ENCODE results near the gene DYNLT4.
"Not testable (repeated sequence)": the region's sequence is repeated elsewhere in the genome, so short reads cannot be mapped to it uniquely, and the experiment has no call there.

DYNLT4 gene

DNA sequence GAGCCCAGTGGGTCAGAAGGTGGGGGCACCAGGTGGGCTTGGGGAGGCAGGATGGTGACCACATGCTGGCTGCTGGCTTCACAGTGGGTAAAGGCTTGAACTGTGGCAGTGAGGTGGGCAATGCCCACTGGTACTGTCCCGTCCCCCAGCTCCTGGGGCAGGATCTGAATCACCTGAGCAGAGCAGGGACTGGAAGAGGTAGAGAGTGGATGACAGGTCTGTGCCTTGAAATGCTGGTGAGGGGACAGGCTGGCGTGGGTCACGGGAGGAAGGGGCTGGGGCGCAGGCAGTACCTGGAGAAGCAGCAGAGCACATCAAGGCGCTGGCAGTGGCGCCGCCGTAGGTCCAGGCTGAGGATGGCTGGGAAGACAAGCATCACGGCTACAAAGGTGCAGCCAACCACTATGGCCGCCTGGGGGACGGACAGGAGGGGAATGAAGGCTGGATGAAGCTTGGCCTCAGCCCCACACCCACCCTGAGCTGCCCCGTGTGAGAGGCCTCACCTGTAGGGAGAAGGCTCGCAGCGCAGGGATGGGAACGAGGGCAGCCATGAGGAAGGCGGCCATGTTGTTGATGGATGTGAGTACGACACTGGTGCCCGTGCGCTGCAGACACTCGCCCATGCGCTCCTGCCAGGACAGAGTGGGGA, 21.0 kb upstream of the DYNLT4 start:
- DNase-seq = no peak

DNA sequence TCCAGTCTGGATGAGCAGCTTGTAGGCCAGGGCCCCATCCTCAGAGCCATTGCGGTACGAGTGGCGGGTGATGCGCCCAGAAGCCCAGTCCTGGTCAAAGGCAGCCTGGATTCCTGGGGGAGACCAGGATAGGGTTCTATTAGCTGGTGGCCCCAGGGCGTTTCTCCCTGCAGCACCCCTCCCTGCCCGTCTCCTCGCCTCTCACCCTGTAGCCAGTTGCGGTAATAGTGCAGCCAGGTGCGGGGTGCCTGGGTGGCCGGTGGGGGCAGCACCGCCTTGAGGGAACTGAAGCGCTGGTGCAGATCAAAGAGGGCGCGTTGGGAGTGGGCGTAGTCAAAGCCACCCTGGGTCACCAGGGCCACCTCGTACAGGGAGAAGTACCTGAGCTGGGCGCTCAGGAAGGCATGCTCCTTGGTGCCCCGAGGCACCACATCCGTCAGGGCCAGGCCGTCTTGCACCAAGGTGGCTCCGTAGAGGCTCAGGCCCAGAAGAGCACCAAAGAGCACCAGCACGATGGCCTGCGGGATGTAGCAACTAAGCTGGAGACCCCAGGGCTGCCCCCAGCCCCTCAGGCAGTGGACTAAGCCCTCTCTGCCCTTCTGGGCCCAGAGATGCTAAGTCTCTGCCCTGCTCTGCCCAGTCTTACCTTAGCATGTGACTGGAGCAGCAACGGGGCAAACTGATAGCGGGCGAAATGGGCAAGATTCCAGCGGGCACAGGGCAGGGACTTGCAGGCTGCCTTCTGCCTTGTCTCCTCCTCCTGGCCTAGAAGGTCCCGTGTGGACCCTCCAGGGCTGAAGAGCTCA, 20.2 kb upstream of the DYNLT4 start:
- no peak for DNase-seq

DNA sequence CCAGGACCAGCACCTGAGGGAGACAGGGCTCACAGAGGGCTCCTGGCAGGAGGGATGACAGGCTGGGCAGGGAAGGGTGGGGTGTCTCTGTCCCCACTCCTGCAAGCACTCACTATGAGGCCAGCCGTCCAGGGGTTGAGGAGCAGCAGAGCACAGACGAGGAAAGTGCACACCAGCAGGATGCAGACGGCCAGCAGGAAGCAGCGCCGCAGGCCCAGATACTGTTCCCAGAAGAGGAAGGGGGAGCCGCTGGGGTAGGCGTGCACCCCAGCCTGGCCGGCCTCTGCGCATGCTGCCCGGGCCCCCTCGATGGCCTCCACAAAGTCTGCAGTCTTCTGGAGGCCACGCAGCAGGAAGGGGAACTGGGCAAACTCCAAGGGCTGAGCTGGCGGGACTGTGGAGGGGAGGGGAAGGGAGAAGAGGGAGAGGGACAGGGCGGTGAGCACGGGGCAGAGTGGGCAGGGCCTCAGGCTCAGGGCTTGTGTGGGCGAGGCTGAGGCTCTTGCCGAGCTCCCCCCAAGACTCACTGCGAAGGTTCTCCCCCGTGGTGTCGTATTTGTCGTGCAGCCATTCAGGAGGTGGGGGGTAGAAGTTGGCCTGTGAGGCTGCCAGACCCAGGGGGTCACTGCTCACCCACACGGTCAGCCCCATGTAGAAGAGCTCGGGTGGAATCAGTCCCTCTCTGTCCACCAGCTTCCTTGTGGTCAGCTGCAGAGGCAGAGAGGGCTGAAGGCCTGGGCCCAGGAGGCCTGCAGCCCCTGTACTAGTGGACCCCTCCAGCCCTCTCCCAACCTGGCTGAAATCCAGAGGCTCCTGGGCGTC, 19.4 kb upstream of the DYNLT4 start:
- no peak for DNase-seq

DNA sequence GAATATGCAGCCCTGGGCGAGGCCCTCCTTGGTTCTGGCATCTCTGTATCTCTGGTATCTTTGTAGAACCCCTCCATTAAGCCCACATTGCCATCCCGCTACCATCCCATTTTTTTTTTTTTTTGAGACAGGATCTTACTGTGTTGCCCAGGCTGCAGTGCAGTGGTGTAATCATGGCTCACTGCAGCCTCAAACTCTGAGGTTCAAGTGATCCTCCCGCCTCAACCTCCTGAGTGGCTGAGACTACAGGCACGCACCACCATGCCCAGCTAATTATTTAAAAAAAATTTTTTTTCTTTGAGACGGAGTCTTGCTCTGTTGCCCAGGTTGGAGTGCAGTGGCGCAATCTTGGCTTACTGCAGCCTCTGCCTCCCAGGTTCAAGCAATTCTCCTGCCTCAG, 17.2 kb upstream of the DYNLT4 start:
- DNase-seq = not testable (repeated sequence)

DNA sequence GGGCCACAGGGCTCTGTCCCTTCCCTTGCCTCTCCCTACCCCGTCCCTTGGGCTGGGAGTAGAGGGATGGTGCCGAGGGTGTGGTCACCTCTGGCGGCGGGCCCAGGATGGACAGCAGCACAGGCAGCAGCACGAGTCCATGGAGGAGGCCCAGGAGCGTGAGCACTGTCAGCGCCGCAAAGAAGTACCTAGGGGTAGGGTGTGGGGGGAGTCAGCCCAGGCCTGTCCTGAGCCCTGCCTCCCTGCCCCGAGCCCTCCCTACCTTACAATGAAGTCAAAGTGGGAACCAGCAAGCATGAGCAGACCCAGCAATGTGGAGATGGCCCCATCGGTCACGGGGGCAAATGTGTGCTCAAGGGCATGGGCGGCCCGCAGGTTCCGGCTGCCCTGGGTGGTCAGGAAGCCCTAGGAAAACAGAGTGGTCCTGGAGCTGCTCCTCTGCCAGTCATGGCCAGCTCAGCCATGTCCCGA, 15.9 kb upstream of the DYNLT4 start:
- no peak for DNase-seq

DNA sequence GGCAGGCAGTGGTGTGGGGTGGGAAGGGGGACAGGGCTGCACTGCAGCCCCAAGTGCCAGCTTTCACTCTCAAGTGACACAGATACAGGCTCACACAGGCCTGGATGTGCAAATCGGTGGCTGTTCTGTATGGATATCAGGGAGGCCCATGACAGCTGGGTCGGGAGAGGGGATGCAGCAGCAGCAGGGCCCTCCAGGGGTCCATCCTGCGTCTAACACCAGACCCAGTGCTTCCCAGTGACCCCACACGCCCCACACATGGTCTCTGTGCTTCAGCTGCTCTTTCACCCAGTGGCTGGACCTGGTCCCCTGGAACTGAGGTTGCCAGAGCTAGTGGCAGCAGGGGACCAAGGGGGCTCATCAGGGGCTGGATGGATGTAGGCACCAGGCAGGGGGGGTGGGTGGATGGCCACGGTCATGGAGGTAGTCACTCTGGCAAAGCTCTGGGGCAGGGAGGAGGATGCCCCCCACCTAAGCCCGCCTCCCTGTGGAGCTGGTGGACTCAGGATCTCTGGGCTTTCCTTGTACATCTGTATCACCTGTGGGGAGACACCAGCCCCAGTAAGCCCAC, 15.1 kb upstream of the DYNLT4 start:
- no peak for DNase-seq

DNA sequence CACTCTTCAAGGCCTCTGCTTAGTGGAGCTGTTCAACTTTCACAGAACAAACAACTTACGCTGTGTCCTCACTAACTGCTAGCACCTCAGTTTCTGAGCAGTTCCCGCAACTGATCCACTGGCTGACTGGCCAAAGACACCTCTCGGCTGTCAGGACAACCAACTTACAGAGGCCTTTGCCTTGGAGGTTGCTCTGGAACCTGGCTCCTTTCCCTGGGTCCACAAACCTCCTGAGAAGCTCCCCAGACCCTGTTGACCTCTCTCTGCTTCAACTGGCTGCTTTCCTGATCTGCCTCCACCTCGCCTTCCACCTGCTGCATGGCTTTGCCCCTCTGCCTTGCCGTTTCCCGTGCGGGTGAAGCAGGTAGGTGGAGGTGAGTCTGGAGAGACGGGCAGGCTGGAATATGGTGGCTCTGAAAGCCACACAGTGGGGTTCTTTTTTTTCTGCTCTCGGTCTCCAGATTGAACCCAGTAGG, 14.1 kb upstream of the DYNLT4 start:
- DNase-seq = no peak

DNA sequence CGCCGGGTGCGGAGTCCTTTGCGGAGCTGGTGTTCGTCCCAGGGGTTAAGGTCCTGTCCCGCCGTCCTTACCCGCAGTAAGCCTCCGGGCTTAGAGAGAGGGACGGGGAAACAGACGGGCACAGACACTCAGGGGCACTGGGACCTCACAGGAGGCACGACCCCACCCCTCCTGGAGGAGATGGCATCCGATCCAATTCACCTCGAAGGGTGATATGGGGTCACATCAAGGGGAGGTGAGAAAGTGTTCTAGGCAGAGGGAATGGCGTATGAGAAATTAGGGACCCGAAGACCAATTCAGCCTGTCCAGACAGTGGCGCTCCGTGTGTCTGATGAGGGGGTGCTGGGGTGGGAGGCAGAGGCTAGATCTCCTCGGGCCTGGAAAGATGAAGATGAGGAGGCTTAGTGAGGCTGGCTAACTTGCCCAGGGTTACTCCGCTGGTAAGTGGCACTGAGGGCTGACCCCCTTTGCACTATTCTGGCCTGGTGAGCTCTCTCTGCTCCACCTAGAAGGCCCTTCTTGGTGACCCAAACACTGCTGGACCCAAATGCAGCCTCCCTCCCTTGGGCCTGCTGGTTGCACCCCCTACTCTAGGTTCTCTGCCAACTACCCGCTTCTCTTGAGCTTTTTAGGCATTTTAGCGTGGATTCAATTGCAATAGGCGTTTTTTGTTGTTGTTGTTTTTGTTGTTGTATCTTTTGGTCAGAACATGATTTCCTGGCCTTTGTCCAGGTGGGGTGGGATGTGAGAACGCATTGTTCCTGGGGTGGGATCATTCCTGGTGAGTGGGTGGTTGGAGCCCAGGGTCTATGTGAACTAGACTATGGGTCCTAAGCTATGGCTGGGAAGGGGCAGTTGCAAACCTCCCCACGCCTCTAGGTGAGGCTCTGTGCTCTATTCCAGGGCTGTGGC, 13.4 kb upstream of the DYNLT4 start:
- no peak for DNase-seq

DNA sequence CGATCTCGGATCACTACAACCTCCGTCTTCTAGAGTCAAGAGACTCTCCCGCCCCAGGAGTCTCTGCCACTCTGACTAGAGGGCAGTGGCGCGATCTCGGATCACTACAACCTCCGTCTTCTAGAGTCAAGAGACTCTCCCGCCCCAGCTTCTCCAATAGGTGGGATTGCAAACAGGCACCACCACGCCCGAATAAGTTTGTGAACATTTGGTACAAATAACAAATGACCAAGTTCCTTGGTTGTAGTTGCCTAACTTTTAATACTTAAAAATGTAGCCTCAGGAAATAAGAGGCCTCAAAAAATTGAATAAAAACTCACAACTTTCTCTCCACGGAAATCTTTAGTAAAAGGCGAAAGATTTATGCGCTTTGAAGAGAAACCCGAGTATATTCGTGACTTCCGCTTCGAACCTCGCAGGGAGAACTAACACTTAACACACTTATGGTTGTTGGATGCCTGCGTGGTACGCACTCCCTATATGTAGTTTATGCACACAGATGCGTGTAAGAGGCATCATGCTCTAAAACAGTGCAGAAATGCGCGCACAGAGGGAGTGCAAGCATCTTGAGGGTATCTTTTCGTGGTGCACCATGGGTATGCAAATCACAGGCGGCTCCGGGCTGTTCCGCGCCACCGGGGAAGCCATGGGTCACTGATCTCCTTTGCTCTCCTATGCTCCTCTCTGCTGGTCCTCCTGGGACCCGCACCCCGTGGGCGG, 12.6 kb upstream of the DYNLT4 start:
- no peak for DNase-seq

DNA sequence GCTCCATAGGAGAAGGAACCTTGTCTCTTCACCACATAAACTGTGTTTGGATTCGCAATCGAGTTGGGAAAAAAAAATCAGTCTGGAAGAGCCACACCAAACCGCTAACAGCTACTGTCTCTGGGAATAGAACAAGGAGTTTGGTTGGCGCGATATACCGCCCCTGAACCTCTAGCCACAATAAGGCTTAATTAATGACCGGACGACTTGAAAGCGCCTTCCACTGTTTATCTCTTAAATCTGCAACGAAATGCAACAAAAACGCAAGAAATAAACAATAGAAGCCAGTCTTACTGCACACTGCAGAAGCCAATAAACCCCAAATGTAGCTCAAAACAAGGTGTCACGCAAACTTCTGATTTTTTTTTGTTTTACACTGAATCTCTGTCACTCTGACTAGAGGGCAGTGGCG, 12.1 kb upstream of the DYNLT4 start:
- DNase-seq = no peak

DNA sequence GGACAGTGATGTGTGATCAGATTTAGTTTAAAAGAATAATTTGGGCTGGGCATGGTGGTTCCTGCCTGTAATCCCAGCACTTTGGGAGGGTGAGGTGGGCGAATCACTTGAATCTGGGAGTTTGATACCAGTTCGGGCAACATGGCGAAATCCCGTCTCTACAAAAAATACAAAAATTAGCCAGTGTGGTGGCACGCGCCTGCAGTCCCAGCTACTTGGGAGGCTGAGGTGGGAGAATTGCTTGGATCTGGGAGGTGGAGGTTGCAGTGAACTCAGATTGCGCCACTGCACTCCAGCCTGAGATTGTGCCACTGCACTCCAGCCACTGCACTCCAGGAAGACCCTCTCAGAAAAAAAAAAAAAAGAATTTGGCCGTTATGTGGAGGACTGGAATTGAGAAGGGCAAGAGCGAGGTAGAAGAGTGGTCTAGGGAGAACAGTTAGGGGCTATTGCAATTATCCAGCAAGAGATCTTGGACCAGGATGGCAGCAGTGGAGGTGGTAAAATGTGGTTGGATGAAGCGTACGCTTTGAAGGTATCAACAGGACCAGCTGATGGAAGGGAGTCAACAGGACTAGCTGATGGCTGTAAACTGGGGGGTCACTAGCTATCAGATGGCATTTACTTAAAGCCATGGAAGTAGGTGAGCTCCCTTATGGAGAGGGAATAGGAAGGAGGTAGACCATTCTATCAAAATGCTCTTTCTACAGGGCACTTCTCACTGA, 10.8 kb upstream of the DYNLT4 start:
- no peak for DNase-seq

DNA sequence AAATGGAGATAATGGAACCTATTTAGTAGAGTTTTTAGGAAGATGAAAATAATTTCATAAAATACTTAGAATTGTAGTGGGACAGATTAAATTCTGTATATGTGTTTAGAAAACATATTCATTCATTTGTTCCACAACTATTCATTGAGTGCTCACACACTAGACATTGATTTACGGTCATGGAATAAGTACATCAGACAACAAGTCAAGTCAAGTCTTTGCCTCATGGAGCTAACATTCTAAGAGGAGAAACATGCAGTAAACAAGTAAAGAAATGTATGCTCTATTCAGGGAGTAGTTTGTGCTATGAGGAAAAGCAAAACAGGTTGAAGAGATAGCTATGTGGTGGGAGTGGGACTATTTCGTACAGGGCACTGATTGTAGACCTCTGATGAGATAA, 10.2 kb upstream of the DYNLT4 start:
- DNase-seq = no peak

DNA sequence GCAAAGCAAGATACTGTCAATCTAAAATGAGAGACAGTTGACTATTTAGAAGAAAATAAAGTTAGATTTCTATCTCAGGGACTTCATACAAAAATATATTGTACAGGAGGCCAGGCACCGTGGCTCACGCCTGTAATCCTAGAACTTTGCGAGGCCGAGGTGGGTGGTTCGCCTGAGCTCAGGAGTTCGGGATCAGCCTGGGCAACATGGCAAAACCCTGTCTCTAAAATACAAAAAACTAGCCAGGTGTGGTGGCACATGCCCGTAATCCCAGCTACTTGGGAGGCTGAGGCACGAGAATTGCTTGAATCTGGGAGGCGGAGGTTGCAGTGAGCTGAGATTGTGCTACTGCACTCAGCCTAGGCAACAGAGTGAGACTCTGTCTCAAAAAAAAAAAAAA, 8.8 kb upstream of the DYNLT4 start:
- not testable (repeated sequence) for DNase-seq

DNA sequence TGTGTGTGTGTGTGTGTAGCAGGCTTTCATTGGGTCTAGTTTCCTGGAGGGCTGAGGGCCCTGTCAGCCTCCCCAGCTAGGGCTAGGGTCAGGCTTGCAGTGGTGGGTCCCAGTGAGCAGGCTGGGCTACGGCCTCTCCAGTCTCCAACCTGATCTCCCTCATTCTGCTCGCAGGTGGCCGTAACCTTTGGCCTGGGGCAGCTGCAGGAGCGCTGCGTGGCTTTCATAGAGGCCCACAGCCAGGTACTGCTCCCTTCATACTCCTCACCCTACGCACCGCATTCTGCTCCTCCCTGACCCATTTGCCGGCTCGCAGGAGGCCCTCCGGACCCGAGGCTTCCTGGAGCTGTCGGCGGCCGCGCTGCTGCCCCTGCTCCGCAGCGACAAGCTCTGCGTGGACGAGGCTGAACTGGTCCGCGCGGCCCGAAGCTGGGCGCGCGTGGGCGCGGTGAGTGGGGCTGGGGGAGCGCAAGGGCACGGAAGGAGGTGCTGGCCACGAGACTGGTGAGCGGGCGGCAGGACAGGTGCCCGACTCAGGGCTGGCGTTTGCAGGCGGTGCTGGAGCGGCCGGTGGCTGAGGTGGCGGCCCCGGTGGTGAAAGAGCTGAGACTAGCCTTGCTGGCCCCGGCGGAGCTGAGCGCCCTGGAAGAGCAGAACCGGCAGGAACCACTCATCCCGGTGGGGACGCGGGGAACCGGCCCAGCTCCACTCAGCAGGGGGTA, 5.8 kb upstream of the DYNLT4 start:
- no peak for DNase-seq

DNA sequence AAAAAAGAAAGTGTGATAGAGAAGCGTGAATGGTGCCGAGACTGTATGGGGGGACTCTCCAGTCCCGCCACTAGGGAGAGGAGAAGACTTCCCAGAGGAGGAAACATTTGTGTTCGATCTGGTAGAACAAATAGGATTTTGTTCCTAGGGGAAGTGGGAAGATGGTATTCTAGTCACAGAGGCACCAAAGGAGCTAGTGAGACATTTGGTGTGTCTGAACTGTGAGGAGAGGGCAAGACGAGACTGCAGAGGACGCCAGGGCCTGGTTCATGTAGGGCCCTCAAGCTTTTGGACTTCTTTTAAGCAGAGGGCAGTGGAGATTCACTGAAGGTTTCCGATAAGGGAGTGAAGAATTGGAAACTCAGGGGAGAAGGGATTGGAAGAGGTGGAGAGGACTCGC, 4.1 kb upstream of the DYNLT4 start:
- DNase-seq = no peak

DNA sequence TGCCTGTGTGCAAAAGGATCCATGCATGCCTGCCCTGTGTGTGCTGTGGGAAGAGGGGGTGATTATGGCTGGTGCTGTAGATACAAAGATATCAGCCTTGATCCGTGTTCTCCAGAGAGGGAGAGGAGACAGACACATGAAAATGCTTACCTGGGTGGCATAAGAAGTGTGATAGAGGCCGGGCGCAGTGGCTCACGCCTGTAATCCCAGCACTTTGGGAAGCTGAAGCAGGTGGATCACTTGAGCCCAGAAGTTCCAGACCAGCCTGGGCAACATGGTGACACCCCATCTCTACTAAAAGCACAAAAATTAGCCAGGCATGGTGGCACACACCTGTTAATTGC, 3.6 kb upstream of the DYNLT4 start:
- DNase-seq = not testable (repeated sequence)

DNA sequence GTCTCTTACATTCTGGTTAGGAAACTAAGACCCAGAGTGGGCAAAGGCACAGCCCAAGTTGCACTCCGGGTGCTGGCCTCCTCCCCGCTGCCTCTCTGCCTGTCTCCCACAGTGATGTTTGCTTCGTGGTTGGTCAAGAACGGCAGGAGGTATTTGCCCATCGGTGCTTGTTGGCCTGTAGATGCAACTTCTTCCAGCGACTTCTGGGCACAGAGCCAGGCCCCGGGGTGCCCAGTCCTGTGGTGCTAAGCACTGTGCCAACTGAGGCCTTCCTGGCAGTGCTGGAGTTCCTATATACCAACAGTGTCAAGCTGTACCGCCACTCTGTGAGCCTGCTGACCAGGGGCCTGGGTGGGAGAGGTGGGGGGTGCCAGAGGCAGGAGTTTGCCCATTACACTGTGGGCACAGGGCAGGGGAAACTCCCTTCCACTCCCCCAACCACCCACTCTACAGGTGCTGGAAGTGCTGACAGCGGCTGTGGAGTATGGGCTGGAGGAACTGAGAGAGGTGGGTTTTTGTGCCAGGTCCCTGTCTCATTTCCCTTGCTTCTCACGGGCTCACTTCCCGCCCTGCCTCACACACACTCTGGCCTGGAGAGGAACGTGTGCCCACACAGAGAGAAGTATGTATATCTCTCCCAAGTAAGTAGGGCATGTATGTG, 3.1 kb upstream of the DYNLT4 start:
- no peak for DNase-seq

DNA sequence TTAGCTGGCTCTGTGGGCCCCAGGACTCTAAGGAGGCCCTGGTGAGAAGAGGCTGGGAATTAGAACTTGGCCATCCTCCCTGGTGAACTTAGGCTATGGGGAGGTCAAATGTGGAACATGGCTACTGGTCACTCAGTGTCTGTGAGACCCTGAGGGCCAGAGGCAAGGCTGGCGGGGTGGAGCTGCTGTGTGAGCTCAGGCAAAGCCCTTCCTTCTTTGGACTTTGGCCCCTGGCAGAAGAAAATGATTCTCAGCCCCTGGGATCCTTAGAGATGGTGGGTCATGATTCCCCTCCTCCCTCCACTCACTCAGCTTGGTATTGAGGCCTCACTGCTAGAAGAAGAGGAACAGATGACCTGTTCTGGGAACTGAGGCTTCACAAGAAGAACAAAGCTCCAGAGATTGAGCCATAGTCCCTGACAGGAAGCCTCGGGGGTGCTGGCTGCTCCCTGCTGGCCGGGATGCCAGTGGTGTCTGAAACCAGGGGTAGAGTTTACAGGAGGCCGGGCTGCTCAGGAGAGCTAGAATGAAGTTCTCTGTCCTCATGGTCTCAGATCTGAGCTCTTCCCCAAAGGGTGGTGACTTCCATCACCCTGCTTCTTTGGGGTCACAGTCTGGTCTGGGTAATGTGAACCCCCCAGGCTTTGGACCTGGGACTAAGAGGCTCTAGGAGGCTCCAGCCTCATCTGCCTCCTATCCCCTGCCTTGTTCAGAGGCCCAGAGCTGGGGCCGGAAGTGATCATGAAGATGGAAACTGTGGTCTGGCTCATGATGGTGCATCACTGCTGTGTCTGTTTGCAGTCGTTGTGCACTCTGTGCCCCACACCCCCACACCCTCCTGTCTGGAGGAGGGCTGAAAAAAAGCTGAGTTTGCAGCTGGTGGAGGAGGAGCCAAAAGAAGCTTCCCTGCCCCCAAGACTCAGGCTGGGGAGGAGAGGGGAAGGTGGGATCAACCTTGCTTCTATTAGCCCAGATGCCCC, 2.1 kb upstream of the DYNLT4 start:
- no peak for DNase-seq

Data from NCI-H1105 (cell line).